K562 (cell line): ENCODE results near the gene SETMAR. TPM values are rescaled to one million over a fixed set of nuclear protein-coding genes. Genes with fewer than 3 reads are reported as not detected.
A peak's percentile ranks its signal among the peaks of the same experiment; 100 is the strongest.

Experiments
- C11orf30 ChIP-seq: fragments of 450-650 bp; IDR thresholded peaks from 2 replicates; pipeline ENCODE4 v1.6.1; 2016; ENCODE audit warnings: low read depth, mild to moderate bottlenecking
- CBX2 ChIP-seq: fragments of 200-600 bp; sonication (generic); IDR thresholded peaks from one replicate; pipeline ENCODE4 v1.6.1; 2012; ENCODE audit warnings: mild to moderate bottlenecking, low read length, inconsistent platforms; ENCODE audit not compliant: insufficient read depth, poor library complexity, severe bottlenecking
- CBX3 ChIP-seq, 2 experiments: IDR thresholded peaks; 1 replicate in 1 of 2; 2 replicates in 1 of 2; pipeline ENCODE4 v1.6.1; 2012; ENCODE audit warnings: inconsistent platforms in 2 of 2, low read length in 2 of 2, borderline replicate concordance in 1 of 2, control low read depth in 1 of 2
- CC2D1A ChIP-seq: fragments of 450-650 bp; IDR thresholded peaks from 2 replicates; pipeline ENCODE4 v1.6.1; 2017; ENCODE audit warnings: mild to moderate bottlenecking
- ETV5 ChIP-seq: sonication (generic); formaldehyde crosslinking; IDR thresholded peaks from 2 replicates; pipeline ENCODE4 v1.4.0; 2020; ENCODE audit warnings: low read depth, mild to moderate bottlenecking, missing genetic modification reagents
- PCBP2 ChIP-seq: fragments of 200-400 bp; formaldehyde crosslinking; IDR thresholded peaks from 2 replicates; pipeline ENCODE4 v1.6.1; 2018; ENCODE audit warnings: low read length, low read depth, mild to moderate bottlenecking, moderate library complexity; ENCODE audit not compliant: poor library complexity, severe bottlenecking
- SMARCB1 ChIP-seq: IDR thresholded peaks from 2 replicates; pipeline ENCODE4 v1.6.1; 2011; ENCODE audit warnings: improper control_type of control experiment, low read depth; ENCODE audit not compliant: insufficient read length
- THRB ChIP-seq: fragments of 450-650 bp; formaldehyde crosslinking; conservative IDR thresholded peaks from 2 replicates; pipeline ENCODE4 v1.4.0; 2022; ENCODE audit warnings: mild to moderate bottlenecking, missing genetic modification characterization
- ZBTB40 ChIP-seq, 2 experiments: fragments of 450-650 bp in 1 of 2; sonication (generic) in 1 of 2; formaldehyde crosslinking in 1 of 2; IDR thresholded peaks; 2 replicates each; pipeline versions ENCODE4 v1.7.1 to v1.9.0; 2016 to 2022; ENCODE audit warnings: inconsistent platforms in 1 of 2, mild to moderate bottlenecking in 1 of 2, missing genetic modification reagents in 1 of 2
- ZBTB8A ChIP-seq: fragments of 450-650 bp; IDR thresholded peaks from 2 replicates; pipeline ENCODE4 v1.6.1; 2018; ENCODE audit warnings: mild to moderate bottlenecking, moderate library complexity; ENCODE audit not compliant: partially characterized antibody
- ZNF124 ChIP-seq: sonication (generic); formaldehyde crosslinking; IDR thresholded peaks from 2 replicates; pipeline ENCODE4 v1.8.1; 2022; ENCODE audit warnings: missing genetic modification reagents
- ZNF239 ChIP-seq: fragments of 250-450 bp; sonication (Bioruptor Pico); IDR thresholded peaks from 2 replicates; pipeline ENCODE4 v1.4.0; 2020; ENCODE audit warnings: mild to moderate bottlenecking
- ZNF282 ChIP-seq: sonication (generic); formaldehyde crosslinking; IDR thresholded peaks from 2 replicates; pipeline ENCODE4 v1.8.1; 2023; ENCODE audit warnings: missing genetic modification reagents
- ZNF347 ChIP-seq: fragments of 450-650 bp; formaldehyde crosslinking; IDR thresholded peaks from 2 replicates; pipeline ENCODE4 v1.4.0; 2020; ENCODE audit warnings: low read depth, mild to moderate bottlenecking, moderate library complexity
- ZNF354B ChIP-seq: fragments of 250-450 bp; sonication (Bioruptor Pico); IDR thresholded peaks from 2 replicates; pipeline ENCODE4 v1.4.0; 2020
- polyA plus RNA-seq, 8 experiments: library from polyadenylated mRNA; depleted of rRNA in 4 of 8; stranded (reverse) in 5 of 8; unstranded in 3 of 8; fragments of >200 nt; fragmentation: Nextera tagmentation in 2 of 8; fragmentation: Illumina TruSeq in 1 of 8; extraction: Ambion mirVana in 2 of 8; extraction: Trizol in 1 of 8; gene quantifications; 2 replicates each; pipeline versions ENCODE4 v1.2.1 to v1.2.3, GENCODE V29; 2011 to 2014; ENCODE audit warnings: inconsistent platforms in 1 of 8, missing spikeins in 1 of 8
- total RNA-seq, 7 experiments: library from RNA; depleted of rRNA in 6 of 7; stranded (reverse); fragments of >200 nt in 6 of 7; fragmentation: Illumina TruSeq in 2 of 7; extraction: Trizol in 2 of 7; gene quantifications; 2 replicates each; pipeline versions ENCODE4 v1.2.1 to v1.2.3, GENCODE V29; 2011 to 2021; ENCODE audit warnings: low replicate concordance in 1 of 7
- TF ChIP-seq, protein P1 (sequence below): sonication (generic); formaldehyde crosslinking; IDR thresholded peaks from 2 replicates; pipeline ENCODE4 v1.9.0; 2022; ENCODE audit warnings: mild to moderate bottlenecking, missing genetic modification reagents

SETMAR gene
- total and polyA plus RNA-seq, 9 of the 15 experiments (the other 6 are each of a cell fraction or from before 2014, with no cell fraction given) = 5.5 to 25.1 (median 18.2) TPM

GRCh38 chr3:4340411-4341335, 37.5 kb downstream of the SETMAR start (continued):
- TF ChIP-seq CBX3 (IDR thresholded peaks at IDR 0.05; ENCODE audit: borderline replicate concordance in 1 of 2, low read length in 2 of 2) (0 out of 3 replicates have a peak, but pooled peaks of 1 of the 2 experiments have one; percentile 18), CBX2 (no peak), ZNF239 (CRISPR knock-in tag) (peak; percentile 40), ZBTB40 (IDR thresholded peaks at IDR 0.05) (no peak), ZBTB40 (CRISPR knock-in tag; IDR thresholded peaks at IDR 0.05) (no peak), SMARCB1 (no peak), ZNF354B (CRISPR knock-in tag) (0 out of 2 replicates have a peak, but pooled peaks have one; percentile 41), C11orf30 (peak; percentile 98), ETV5 (no peak), THRB (no peak), CC2D1A (peak; percentile 38; the same call in 1 of the 2 replicates), PCBP2 (no peak), ZNF282 (CRISPR knock-in tag) (no peak), ZBTB8A (no peak), ZNF124 (CRISPR knock-in tag) (no peak), ZNF347 (no peak)
- TF ChIP-seq, protein P1, sequence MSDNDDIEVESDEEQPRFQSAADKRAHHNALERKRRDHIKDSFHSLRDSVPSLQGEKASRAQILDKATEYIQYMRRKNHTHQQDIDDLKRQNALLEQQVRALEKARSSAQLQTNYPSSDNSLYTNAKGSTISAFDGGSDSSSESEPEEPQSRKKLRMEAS = no peak
